GM18511 (cell line): Measurements from ENCODE around the gene KIDINS220.

Experiments
- ATAC-seq: cut with Tn5 transposase; IDR thresholded peaks from one replicate; pipeline ENCODE4 v1.9.1; 2021; ENCODE audit warnings: mild to moderate bottlenecking, moderate library complexity; ENCODE audit not compliant: unreplicated experiment

The KIDINS220 gene

GRCh38 chr2:8805278-8806210 is 31.9 kb downstream of the KIDINS220 start:
- no peak for ATAC-seq

GRCh38 chr2:8803658-8804379 is 33.6 kb downstream of the KIDINS220 start:
- peak; percentile 100 for ATAC-seq

- no peak for ATAC-seq
Measured at GRCh38 chr2:8802741-8803140, 34.7 kb downstream of the KIDINS220 start.

- ATAC-seq = no peak
Measured at GRCh38 chr2:8800821-8801220, 36.6 kb downstream of the KIDINS220 start.

GRCh38 chr2:8800218-8800617 is 37.2 kb downstream of the KIDINS220 start:
- ATAC-seq = no peak

GRCh38 chr2:8799004-8799403 is 38.4 kb downstream of the KIDINS220 start:
- no peak for ATAC-seq

GRCh38 chr2:8798393-8798792 is 39.0 kb downstream of the KIDINS220 start:
- ATAC-seq = no peak

GRCh38 chr2:8797682-8798081 is 39.7 kb downstream of the KIDINS220 start:
- no peak for ATAC-seq

GRCh38 chr2:8796878-8797550 is 40.4 kb downstream of the KIDINS220 start:
- ATAC-seq = peak; percentile 61

- ATAC-seq = no peak
Measured at GRCh38 chr2:8796315-8796848, 41.0 kb downstream of the KIDINS220 start.

GRCh38 chr2:8794923-8795825 is 42.2 kb downstream of the KIDINS220 start:
- ATAC-seq = no peak

GRCh38 chr2:8790739-8791162 is 46.7 kb downstream of the KIDINS220 start:
- peak; percentile 61 for ATAC-seq

GRCh38 chr2:8786463-8786862 is 51.0 kb downstream of the KIDINS220 start:
- ATAC-seq = no peak

- no peak for ATAC-seq
Measured at GRCh38 chr2:8779795-8780671, 57.4 kb downstream of the KIDINS220 start.

- ATAC-seq = no peak
Measured at GRCh38 chr2:8774371-8774770, 63.0 kb downstream of the KIDINS220 start.

- ATAC-seq = no peak
Measured at GRCh38 chr2:8767324-8767723, 70.1 kb downstream of the KIDINS220 start.

GRCh38 chr2:8761529-8762164 is 75.8 kb downstream of the KIDINS220 start:
- no peak for ATAC-seq

- no peak for ATAC-seq
Measured at GRCh38 chr2:8756716-8757115, 80.7 kb downstream of the KIDINS220 start.

GRCh38 chr2:8756230-8756629 is 81.2 kb downstream of the KIDINS220 start:
- no peak for ATAC-seq
